Measurements from ENCODE around the gene THRSP.

GRCh38 chr11:78036313-78036712, 27.3 kb upstream of the THRSP start:
- TF ChIP-seq CTCF (conservative IDR thresholded peaks at IDR 0.05) (no peak), ZFX (IDR thresholded peaks at IDR 0.05) (no peak)

Data from C4-2B (cell line).